HG03139 (cell line): ENCODE measurements around the gene MGST2.

Experiments used
- ATAC-seq: cut with Tn5 transposase; IDR thresholded peaks from one replicate; pipeline ENCODE4 v1.9.1; 2021; ENCODE audit not compliant: unreplicated experiment

The MGST2 gene

GRCh38 chr4:139736661-139737060 is 71.0 kb downstream of the MGST2 start:
- no peak for ATAC-seq

DNA sequence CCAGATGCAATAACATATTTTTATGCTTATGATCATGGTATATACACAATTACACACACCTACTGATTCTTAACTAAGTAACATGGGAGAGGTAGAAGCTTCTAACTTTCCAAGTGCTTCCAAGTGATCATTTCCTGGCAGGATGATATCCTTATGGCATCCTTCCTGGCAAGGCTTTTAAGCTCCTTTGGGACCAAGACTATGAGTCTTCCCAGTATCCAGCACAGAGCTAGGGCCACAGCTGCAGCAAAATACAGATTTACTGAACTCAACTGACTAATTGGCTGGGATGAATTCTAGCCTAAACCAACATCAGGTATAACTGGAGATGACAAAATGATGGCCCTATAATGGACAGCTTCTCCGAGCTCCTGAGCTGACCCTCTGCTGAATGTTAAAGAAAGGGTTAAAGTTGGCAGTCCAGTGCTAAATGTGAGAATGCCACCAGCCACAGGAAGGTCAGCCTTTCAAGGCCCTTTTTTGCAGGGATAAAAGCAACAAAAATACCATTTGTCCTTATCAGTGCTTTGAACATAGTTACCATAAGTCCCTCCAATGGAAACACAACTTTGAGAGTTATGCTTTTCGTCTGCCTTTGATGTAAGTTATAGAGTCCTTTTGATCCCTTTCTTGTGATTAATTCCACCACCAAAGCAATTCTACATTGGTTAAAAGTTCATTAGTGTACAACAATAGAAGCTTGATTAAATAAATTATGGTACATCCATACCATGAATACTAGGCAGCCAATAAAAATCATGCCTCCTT is 73.4 kb downstream of the MGST2 start:
- ATAC-seq = no peak

- no peak for ATAC-seq
Measured at GRCh38 chr4:139740121-139740520, 74.5 kb downstream of the MGST2 start.

GRCh38 chr4:139740531-139741041 is 75.0 kb downstream of the MGST2 start:
- ATAC-seq = no peak

GRCh38 chr4:139743027-139743426 is 77.4 kb downstream of the MGST2 start:
- no peak for ATAC-seq

DNA sequence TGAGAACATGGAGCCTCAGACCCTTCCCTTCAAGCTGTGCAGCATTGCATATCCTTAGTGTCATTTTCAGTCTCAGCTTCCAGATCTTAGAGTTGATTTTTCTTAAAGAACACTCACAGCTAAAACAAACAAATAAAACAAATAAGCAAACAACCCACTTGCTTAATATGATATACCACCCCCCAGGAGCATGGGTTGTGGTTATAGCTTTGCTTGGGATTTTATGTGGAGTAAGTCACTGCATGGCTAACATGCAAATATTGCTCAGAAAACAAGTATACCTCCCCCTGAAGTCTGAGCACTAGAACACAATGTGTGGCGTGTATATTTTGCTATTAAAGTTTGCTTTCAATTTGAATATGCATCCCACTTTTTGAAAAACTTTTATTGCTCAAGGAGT is 78.6 kb downstream of the MGST2 start:
- ATAC-seq = no peak

GRCh38 chr4:139745111-139745639 is 79.6 kb downstream of the MGST2 start:
- ATAC-seq = no peak

- no peak for ATAC-seq
Measured at GRCh38 chr4:139746431-139747171, 81.0 kb downstream of the MGST2 start.

DNA sequence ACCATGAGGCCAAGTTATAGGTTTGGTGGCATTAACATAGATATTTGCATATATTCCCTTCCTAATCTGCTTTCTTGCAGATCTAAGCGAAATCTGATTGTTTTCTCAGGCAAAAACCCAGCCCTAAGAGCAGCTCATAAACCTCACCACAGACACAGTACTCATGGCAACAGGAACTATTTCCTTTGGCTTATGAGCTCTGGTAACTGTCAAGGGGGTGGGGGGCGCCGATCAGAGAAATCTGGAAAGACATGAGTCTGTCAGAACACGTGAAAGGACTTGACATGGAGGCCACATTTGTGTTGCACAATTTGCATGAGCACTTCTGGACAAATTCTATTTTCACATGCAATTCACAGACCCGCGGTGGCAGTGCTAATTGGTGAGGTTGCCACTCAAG is 83.7 kb downstream of the MGST2 start:
- no peak for ATAC-seq

DNA sequence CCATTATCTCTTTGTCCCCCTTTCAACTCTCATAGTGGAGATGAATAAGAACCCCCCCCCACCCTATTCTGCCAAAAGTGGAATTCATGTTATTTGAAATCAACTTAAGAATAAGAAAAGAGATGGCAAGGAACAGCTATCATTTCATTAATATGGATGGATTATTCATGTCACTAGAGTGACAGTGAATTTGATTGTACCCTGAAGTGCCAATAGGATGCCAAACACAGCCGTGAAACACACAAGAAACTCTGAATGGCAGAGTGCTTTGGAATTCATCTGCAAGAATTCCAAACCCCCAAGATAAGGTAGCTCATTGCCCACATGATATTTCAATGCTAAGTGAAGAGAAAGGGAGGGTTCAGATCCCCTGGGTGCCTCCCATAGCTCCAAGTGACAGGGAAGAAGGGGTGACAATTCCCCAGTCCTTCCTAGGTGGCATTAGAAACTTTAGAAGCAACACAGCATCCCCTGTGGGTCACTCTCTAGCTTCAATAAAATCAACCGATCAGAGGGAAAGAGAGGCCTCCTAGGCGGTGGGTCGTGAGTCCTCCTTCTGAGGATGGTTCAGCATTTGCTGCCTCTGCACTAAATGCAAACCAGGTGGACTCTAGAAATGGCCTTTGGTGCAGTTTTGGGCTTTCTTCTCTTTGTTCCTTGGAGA is 84.3 kb downstream of the MGST2 start:
- no peak for ATAC-seq

- ATAC-seq = no peak
Measured at GRCh38 chr4:139753686-139754085, 88.1 kb downstream of the MGST2 start.
